GM19025 (cell line): ENCODE measurements around the gene FGF2.
"Not testable (repeated sequence)": the region's sequence is repeated elsewhere in the genome, so short reads cannot be mapped to it uniquely, and the experiment has no call there.

Source experiments
- ATAC-seq: cut with Tn5 transposase; IDR thresholded peaks from one replicate; pipeline ENCODE4 v1.9.1; 2021; ENCODE audit warnings: mild to moderate bottlenecking, low read depth, moderate library complexity; ENCODE audit not compliant: unreplicated experiment

FGF2 gene

GRCh38 chr4:122826553-122827257 is at the start of gene FGF2:
FGF2 (plus strand) TSS chr4:122826831; CDS start chr4:122827175, 344 bp downstream.
- ATAC-seq, result peak; percentile 10

DNA sequence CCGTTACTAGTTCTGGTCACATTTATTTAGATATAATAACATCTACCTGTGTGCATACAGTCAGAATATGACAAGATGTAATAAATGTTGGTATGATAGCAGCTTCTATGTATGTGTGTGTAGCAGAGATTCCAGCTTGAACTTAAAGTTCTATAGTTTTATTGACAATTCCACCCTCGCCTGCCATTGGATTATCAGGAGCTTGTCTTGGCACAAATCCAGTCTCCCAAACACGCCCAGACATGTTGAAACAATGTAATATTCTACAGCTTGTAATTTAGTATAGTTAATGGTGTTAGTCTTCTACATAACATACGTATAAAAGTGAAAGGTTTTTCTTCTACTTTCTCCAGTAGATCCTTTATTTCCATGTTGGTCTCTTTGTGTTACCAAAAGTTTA is 49.7 kb upstream of the FGF2 start:
- ATAC-seq, result no peak

GRCh38 chr4:122777846-122778673 is 48.6 kb upstream of the FGF2 start:
- no peak for ATAC-seq

GRCh38 chr4:122781486-122781885 is 45.1 kb upstream of the FGF2 start:
- no peak for ATAC-seq

DNA sequence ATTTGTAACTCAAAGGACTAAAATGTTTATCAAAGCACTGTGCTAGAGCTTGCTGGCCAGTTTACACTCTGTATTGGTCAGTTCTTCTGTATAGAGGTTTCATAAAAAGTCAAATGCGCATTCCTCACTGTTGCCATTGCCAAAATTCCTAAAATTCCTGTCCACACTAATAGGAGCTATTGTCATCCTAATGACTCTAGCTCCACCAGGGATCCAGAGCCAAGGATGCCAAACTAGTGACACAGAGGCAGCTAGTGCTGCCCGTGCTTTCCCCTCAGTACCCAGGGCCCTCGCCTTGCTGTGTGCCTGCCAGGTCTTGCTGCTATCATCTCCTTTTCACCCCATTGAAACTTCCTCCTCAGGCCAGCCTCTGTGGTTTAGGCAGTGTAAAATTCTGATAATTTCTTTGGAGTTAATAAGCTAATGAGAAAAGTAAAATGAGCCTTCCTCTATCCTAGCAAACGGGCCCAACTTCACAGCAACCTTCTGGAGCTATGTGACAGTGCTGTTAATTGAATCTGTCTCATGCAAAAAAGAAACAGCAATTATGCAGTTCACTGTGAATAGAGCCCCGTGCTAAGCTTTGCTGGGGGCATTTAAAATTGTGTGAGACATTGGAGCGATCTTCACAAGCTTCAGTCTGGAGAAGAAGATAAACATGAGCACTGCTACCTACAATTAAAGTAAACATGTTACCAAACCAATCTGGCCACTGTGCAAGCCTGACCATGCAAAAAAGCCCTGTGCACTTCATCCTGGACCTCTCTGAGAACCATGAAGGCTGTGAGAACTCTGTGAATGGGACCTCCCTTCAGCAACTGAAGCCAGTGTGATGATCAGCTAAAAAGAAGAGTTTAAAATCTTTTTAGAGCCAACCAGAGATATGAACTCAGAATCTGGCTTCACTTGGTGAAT is 43.1 kb upstream of the FGF2 start:
- ATAC-seq, result no peak

DNA sequence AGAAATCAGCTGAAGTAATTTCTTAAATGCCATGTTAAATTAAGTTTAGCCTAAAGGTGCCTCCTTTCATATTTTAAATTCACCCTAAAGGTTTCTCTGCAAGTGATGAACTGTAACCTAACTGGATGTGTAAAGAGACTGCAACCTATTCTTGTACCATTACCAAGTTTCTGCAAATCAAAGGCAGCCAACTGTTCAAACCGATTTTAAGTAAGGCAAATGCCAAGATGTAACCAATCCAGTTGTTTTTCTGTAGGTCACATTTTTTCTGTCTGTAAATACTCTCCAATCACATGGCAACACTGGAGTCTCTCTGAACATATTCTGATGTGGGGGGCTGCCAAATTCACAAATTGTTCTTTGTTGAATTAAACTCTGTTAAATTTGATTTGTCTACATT is 42.4 kb upstream of the FGF2 start:
- ATAC-seq, result no peak

DNA sequence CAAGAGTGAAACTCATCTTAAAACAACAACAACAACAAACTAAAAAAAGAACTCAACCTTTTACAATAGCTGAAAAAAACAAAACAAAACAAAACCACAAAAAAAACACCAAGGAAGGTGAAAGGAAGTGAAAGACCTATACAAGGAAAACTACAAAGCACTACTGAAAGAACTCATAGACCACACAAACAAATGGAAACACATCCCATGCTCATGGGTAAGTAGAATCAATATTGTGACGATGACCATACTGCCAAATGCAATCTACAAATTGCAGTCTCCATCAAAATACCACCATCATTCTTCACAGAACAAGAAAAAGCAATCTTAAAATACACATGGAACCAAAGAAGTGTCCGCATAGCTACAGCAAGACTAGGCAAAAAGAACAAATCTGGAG is 41.5 kb upstream of the FGF2 start:
- ATAC-seq, result no peak

GRCh38 chr4:122786296-122786695 is 40.3 kb upstream of the FGF2 start:
- ATAC-seq, result not testable (repeated sequence)

DNA sequence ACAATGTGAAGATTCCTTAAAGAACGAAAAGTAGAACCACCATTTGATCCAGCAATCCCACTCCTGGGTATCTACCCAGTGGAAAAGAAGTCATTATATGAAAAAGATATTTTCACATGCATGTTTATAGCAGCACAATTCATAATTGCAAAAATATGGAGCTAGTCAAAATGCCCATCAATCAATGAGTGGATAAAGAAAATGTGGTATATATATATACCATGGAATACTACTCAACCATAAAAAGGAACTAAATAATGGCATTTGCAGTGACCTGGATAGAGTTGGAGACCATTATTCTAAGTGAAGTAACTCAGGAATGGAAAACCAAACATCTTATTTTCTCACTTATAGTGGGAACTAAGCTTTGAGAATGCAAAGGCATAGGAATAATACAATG is 39.7 kb upstream of the FGF2 start:
- not testable (repeated sequence) for ATAC-seq

- ATAC-seq, result no peak
Measured at GRCh38 chr4:122787940-122788339, 38.7 kb upstream of the FGF2 start.

- no peak for ATAC-seq
Measured at GRCh38 chr4:122788935-122789334, 37.7 kb upstream of the FGF2 start.

- no peak for ATAC-seq
Measured at GRCh38 chr4:122793811-122794210, 32.8 kb upstream of the FGF2 start.

- ATAC-seq, result no peak
Measured at GRCh38 chr4:122796801-122797404, 29.7 kb upstream of the FGF2 start.

DNA sequence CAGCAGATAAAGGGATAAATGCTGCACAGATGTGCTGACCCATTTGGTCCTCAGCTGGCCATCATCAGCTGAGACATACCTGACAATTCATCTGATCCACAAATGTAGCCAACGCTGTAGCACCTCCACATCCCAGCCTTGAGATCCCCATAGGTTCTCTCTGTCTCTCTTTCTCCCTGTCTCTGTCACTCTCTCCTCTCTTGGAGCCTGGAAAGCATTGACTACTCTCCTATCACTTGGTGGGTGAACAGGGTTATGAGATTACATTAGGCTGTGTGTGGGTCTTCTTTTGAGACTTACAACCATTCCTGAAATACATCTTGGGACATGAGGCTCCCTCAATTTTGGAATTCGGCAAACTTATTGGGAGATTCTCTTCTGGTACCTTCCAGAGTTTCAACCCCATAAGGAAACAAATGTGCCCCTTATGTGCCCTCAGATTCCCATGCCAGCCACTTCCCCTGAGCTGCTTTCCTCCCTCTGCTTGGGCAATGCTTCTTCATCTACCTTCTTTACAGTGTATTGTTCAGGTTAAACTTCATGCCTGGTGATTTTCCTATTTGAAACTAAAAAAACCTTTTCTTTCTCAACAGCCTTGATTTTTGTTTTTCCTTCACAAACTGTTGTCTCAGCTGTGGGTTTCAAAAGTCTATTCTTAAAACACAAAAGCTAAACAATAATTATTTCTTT is 29.1 kb upstream of the FGF2 start:
- ATAC-seq, result no peak

DNA sequence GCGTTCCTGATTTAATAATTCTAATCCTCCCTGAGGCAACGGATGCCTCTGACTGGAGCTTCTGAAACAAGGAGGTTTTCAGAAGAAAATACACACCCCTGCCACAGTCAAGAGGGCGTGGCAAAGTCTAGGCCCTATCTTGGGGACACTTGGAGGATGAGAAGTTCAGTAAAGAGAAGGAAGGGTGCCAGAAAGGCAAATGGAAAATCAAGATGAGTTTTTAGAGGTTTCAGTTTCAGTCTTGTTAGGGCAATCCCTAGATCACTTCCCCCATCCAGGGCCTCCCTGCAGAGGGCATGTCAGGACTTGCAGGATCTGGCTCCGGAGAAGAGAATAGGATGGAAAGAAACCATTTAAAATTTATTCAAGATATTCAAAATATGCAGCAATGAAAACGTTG is 28.5 kb upstream of the FGF2 start:
- ATAC-seq, result no peak

DNA sequence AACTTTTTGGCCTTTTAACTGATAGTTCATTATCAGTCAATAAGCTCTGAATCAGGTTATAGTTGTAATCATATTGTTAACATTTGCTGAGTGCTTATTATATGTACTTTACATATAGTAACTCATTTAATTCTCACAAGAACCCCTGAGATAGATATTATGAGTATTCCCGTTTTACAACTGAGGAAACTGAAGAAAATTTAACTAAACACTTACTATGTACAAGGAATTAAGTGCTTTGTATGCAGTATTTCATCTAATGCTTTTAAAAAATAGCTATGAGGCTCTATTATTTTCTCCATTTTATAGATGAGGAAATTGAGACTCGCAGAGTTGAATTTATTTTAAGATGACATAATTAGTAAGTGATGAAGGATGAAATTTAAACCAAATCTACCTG is 27.7 kb upstream of the FGF2 start:
- ATAC-seq, result no peak

- no peak for ATAC-seq
Measured at GRCh38 chr4:122803788-122804208, 22.8 kb upstream of the FGF2 start.

DNA sequence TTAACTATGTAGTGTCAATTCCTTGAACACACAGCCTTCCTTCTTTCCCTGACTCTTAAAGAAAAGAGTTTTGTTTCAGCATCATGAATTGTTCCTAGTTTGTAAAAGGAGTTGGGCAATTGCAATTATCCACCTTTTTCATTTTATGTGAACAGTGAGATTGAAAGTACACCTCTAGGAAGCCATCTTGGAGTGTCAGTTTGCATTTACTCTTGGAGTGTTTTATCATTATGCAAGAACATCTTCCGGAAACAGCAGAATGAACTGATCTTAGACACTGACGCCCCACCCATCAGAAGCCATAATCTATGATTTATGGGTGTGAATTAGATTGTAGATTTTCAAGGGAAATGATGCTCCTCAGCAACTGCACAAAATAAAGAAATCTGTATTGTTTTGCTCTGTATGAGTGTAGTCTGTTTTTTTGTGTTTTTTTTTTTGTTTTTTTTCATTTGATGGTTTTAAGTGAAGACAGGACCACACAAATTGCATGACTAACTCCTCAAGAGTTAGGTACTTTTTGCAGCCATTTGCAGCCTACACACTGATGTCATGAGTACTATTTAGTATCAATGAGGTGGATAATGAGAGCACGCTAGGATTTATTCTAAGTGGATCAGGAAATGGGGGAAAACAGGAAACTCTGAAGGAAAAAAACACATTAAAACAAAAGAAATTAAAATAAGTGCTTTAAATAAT is 19.5 kb upstream of the FGF2 start:
- ATAC-seq, result no peak

- ATAC-seq, result no peak
Measured at GRCh38 chr4:122810669-122811068, 16.0 kb upstream of the FGF2 start.
